22Rv1 (cell line): ENCODE measurements around the gene PCDHGB2.
"Not testable (repeated sequence)": the region's sequence is repeated elsewhere in the genome, so short reads cannot be mapped to it uniquely, and the experiment has no call there.

ENCODE experiments used
- H3K27ac ChIP-seq: fragments of 450-650 bp; 2 replicates; pipeline ENCODE4 v1.5.1; 2017
- ZFX ChIP-seq: fragments of 450-650 bp; IDR thresholded peaks from 2 replicates; pipeline ENCODE4 v1.6.1; 2017; ENCODE audit warnings: antibody characterized with exemption, borderline replicate concordance
- TF ChIP-seq, protein P1 (sequence below): fragments of 450-650 bp; IDR thresholded peaks from 2 replicates; pipeline ENCODE4 v1.5.1; 2017; ENCODE audit warnings: mild to moderate bottlenecking

The PCDHGB2 gene

DNA sequence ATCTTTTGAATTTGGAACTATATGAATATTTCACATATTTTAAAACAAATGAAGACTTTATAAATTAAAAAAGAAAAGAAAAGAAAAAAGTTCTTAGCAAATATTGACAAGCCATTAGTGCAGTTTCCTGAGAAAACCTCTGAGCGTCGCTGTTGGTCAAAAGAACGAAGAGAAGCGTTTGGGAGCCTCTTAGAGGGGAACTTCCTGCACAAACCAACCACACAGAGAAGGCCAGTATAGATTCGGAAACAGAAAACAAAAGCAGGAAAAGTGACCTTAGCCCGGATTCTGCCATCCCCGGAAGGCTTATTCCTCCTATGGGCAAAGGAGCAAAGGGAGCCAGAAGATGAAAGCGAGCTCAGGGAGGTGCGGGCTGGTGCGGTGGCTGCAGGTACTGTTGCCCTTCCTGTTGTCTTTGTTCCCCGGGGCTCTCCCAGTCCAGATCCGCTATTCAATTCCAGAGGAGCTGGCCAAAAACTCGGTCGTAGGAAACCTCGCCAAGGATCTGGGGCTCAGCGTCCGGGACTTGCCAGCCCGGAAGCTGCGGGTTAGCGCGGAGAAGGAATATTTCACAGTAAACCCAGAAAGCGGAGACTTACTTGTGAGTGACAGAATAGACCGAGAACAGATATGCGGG is at the start of gene PCDHGB2:
Gene PCDHGB2 (plus strand): TSS at position 205 of the 637 bp plus-strand sequence. CDS start 142 bp downstream, at position 347.
- H3K27ac ChIP-seq: no peak within 1 kb of the TSS

DNA sequence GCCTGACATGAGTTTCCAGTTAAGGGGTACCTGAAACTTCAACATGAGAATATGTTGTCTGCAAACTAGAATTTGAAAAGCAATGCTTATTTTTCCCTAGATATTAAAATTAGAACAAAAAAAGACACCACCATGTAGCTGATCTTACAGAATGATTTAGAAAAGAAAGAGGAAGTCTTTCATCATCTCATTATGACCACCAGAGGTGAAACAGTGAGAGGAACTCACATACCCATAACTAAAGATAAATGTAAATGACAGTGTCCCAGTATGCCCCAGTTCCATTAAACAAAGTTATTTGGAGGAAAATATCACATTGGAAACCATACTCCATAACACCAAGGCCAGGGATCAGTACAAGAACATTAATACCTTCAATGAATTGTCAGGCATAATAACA is 46.1 kb upstream of the PCDHGB2 start:
- H3K27ac ChIP-seq: no peak overlapping the region
- TF ChIP-seq ZFX: no peak
- TF ChIP-seq, protein P1, sequence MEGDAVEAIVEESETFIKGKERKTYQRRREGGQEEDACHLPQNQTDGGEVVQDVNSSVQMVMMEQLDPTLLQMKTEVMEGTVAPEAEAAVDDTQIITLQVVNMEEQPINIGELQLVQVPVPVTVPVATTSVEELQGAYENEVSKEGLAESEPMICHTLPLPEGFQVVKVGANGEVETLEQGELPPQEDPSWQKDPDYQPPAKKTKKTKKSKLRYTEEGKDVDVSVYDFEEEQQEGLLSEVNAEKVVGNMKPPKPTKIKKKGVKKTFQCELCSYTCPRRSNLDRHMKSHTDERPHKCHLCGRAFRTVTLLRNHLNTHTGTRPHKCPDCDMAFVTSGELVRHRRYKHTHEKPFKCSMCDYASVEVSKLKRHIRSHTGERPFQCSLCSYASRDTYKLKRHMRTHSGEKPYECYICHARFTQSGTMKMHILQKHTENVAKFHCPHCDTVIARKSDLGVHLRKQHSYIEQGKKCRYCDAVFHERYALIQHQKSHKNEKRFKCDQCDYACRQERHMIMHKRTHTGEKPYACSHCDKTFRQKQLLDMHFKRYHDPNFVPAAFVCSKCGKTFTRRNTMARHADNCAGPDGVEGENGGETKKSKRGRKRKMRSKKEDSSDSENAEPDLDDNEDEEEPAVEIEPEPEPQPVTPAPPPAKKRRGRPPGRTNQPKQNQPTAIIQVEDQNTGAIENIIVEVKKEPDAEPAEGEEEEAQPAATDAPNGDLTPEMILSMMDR: no peak

More for the DNA sequence above, at the start of gene PCDHGB2:
- TF ChIP-seq ZFX: no peak
- TF ChIP-seq, protein P1: peak; percentile 60

DNA sequence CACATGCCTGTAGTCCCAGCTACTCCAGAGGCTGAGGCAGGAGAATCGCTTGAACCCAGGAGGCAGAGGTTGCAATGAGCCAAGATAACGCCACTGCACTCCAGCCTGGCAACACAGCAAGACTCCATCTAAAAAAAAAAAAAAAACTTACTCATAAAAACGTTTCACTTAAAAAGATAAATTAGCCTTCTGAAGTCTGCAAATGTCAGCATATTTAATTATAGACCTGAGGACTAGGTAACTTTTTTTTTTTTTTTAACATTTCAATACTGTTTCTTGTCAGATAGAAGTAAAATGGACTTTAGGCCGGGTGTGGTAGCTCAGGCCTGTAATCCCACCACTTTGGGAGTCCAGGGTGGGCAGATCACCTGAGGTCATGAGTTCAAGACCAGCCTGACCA is 42.8 kb upstream of the PCDHGB2 start:
- not testable (repeated sequence) for H3K27ac ChIP-seq

DNA sequence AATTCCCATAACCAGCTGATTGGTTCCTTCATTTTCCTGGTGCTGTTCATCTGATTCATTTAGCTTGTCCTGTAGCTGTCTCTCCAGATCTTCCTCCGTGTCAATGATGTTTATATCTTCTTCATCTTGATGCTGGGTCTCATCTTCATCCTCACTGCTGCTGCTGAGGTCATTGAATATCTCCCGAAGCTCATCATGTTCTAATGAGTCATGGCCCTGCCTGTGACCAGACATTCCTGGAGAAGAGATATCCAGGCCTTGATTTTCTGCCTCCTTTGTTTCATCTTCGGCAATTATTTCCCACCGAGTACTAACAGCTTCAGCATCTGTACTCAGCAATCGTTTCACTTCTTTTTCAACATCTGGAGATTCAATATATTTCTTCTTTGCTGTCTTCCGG is 40.6 kb upstream of the PCDHGB2 start:
- no peak overlapping the region for H3K27ac ChIP-seq
- no peak for TF ChIP-seq ZFX
- TF ChIP-seq, protein P1: no peak

DNA sequence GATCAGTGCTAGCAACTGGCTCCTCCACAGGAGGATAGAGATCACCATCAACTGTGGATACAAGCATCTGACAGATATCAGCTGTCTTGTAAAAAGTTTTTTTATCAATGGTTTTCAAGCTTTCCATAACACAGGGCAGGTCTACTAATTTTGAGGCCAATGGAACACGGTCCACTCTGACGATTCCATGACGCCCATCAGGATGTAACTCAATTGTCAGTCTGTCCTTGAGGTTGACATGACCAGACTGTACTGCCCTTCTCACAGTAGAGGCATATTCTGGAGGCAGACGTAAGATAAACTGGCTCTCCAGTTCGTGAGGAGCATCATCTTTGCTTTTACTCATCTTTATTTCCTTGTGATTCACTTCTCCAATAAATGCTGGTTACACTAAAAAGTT is 40.1 kb upstream of the PCDHGB2 start:
- peak overlapping the region; percentile 90; the same call in 1 of the 2 replicates for H3K27ac ChIP-seq
- TF ChIP-seq, protein P1: no peak
- TF ChIP-seq ZFX: no peak

DNA sequence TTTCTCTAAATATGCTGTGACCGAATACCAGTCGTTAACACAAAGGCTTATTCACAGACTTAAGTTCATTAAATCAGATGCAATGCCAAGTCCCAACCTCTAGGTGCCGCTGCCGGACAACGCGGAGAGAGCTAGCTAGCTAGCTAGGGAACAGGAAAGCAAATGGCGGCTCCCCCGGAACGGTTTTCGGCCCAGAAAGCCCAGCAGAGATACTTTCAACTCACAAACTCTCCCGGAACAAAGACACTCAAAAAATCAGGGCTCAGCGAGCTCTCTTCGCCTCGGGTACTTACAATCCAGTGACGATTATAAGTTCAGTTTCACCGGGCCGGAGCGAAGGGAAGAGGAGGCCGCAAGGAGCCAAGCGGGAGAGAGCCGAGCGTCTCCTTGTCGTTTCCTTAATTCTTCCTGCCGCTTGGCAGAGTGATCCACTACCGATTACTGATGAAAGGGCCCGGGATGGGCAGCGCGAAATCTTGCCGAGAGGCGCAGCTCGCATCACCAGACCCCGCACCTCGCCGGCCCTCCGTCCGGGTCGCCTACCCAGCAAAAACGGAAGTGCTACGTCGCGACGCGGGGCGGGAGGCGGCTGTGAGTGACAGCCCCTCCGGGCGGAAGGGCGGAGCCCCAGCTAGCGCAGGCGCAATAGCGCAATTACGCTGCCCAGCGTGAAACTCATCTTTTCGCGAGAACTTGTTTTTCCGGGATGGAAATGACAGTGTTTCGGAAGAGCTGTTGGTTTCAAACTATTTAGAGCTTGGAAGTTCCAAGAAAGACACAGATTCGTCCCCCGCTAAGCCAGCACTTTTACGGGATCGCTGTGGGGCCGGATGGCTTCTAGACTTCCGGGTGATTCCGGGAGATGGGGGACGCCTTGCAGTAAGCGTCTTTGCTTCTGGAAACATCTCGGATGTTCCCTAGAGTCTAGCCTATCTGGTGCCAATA is 39.3 kb upstream of the PCDHGB2 start, which contains the start of gene TAF7:
Gene TAF7 (minus strand): TSS at position 560 of the 945 bp plus-strand sequence. CDS start 740 bp downstream, outside the sequence.
- TF ChIP-seq, protein P1: peak; percentile 94
- no peak for TF ChIP-seq ZFX
- peak within 1 kb of the TSS; percentile 90 for H3K27ac ChIP-seq

DNA sequence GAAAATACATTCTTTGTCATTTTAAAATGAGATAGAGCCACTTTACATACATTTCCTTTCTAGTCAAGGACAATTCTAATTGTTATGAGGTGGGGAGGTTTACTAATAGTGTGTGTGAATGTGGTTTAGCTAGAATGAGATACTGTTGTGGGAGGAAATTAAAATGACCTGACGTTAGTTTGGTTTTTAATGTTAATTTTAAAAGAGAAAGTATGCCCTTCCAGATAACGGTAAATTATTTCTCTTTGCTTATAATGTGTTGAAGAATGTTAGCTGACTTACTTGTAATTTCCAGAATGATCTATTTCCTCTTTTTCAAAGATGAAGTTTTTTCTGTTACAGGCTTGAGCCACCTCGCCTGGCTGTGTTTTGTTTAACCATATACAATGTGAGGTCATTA is 37.5 kb upstream of the PCDHGB2 start:
- TF ChIP-seq, protein P1: no peak
- TF ChIP-seq ZFX: no peak
- H3K27ac ChIP-seq: no peak overlapping the region
